HEK293 (cell line): Measurements from ENCODE around the gene HES7.

ENCODE experiments used
- CTCF ChIA-PET: fragments of 350-600 bp; formaldehyde crosslinking; extraction: SDS; loops from one replicate; lab custom pipeline; 2021; ENCODE audit warnings: antibody characterized with exemption; lab: Yijun Ruan, JAX
- POLR2A ChIA-PET: fragments of 300-600 bp; formaldehyde crosslinking; extraction: SDS; loops from one replicate; lab custom pipeline; 2020; ENCODE audit warnings: antibody characterized with exemption, inconsistent platforms; lab: Yijun Ruan, JAX
- H3K27ac ChIP-seq: fragments of 200-500 bp; sonication (Bioruptor generic); 2 replicates; pipeline ENCODE4 v1.5.1; 2014; ENCODE audit warnings: low read depth, low read length, control low read depth, inconsistent platforms; ENCODE audit errors: extremely low read depth
- H3K36me3 ChIP-seq, 2 experiments: fragments of 200-500 bp in 1 of 2; sonication (Bioruptor generic) in 1 of 2; 1 replicate in 1 of 2; 2 replicates in 1 of 2; pipeline ENCODE4 v1.5.1; 2014 to 2017; ENCODE audit warnings: inconsistent platforms in 2 of 2, low read length in 2 of 2; ENCODE audit not compliant: control insufficient read depth in 2 of 2, insufficient read depth in 1 of 2
- H3K4me1 ChIP-seq: fragments of 200-500 bp; sonication (Bioruptor generic); 2 replicates; pipeline ENCODE4 v1.5.1; 2014; ENCODE audit warnings: mild to moderate bottlenecking, low read length, inconsistent platforms; ENCODE audit not compliant: control insufficient read depth, insufficient read depth
- H3K4me3 ChIP-seq: 2 replicates; pipeline ENCODE4 v1.5.1; 2011; ENCODE audit warnings: low read depth, mild to moderate bottlenecking, control low read depth, low read length, moderate library complexity
- H3K9me3 ChIP-seq: fragments of 200-500 bp; sonication (Bioruptor generic); 2 replicates; pipeline ENCODE4 v1.5.1; 2014; ENCODE audit warnings: low read depth, low read length, inconsistent platforms; ENCODE audit not compliant: control insufficient read depth, insufficient read depth
- GLIS1 ChIP-seq: fragments of 450-650 bp; formaldehyde crosslinking; IDR thresholded peaks from 2 replicates; pipeline ENCODE4 v1.5.1; 2016; ENCODE audit warnings: missing biosample characterization, missing genetic modification characterization
- IKZF3 ChIP-seq: fragments of 450-650 bp; IDR thresholded peaks from 2 replicates; pipeline ENCODE4 v1.5.0; 2018; ENCODE audit warnings: missing biosample characterization, mild to moderate bottlenecking, missing genetic modification characterization, moderate library complexity
- INSM2 ChIP-seq: fragments of 450-650 bp; formaldehyde crosslinking; IDR thresholded peaks from 2 replicates; pipeline ENCODE4 v1.5.1; 2016; ENCODE audit warnings: missing biosample characterization, missing genetic modification characterization
- KLF10 ChIP-seq: fragments of 450-650 bp; IDR thresholded peaks from 2 replicates; pipeline ENCODE4 v1.5.1; 2018; ENCODE audit warnings: missing biosample characterization, mild to moderate bottlenecking, missing genetic modification characterization
- PRDM1 ChIP-seq: fragments of 450-650 bp; formaldehyde crosslinking; IDR thresholded peaks from 2 replicates; pipeline ENCODE4; 2016; ENCODE audit warnings: missing biosample characterization, missing genetic modification characterization
- RBAK ChIP-seq: fragments of 450-650 bp; formaldehyde crosslinking; IDR thresholded peaks from 2 replicates; pipeline ENCODE4 v1.5.1; 2016; ENCODE audit warnings: missing biosample characterization, missing genetic modification characterization
- SP3 ChIP-seq: fragments of 450-650 bp; formaldehyde crosslinking; IDR thresholded peaks from 2 replicates; pipeline ENCODE4 v1.5.1; 2016; ENCODE audit warnings: missing biosample characterization, missing genetic modification characterization
- ZBTB1 ChIP-seq: fragments of 450-650 bp; formaldehyde crosslinking; IDR thresholded peaks from 2 replicates; pipeline ENCODE4 v1.5.1; 2016; ENCODE audit warnings: missing biosample characterization, missing genetic modification characterization
- ZBTB11 ChIP-seq: fragments of 450-650 bp; formaldehyde crosslinking; conservative IDR thresholded peaks from 2 replicates; pipeline ENCODE4 v1.5.1; 2016; ENCODE audit warnings: low read depth, missing biosample characterization, missing genetic modification characterization
- ZBTB49 ChIP-seq: fragments of 450-650 bp; formaldehyde crosslinking; IDR thresholded peaks from 2 replicates; pipeline ENCODE4 v1.5.1; 2016; ENCODE audit warnings: missing biosample characterization, missing genetic modification characterization, low read depth
- ZBTB6 ChIP-seq: fragments of 450-650 bp; formaldehyde crosslinking; IDR thresholded peaks from 2 replicates; pipeline ENCODE4 v1.5.1; 2017; ENCODE audit warnings: missing biosample characterization, missing genetic modification characterization
- ZFP37 ChIP-seq: fragments of 450-650 bp; formaldehyde crosslinking; IDR thresholded peaks from 2 replicates; pipeline ENCODE4 v1.5.1; 2016; ENCODE audit warnings: missing biosample characterization, missing genetic modification characterization
- ZNF10 ChIP-seq: fragments of 450-650 bp; formaldehyde crosslinking; IDR thresholded peaks from 2 replicates; pipeline ENCODE4 v1.5.1; 2017; ENCODE audit warnings: missing biosample characterization, missing genetic modification characterization
- ZNF112 ChIP-seq: fragments of 450-650 bp; formaldehyde crosslinking; IDR thresholded peaks from 2 replicates; pipeline ENCODE4 v1.5.0; 2017; ENCODE audit warnings: missing biosample characterization, missing genetic modification characterization
- ZNF214 ChIP-seq: fragments of 450-650 bp; formaldehyde crosslinking; IDR thresholded peaks from 2 replicates; pipeline ENCODE4 v1.5.1; 2017; ENCODE audit warnings: missing biosample characterization, mild to moderate bottlenecking, missing genetic modification characterization, borderline replicate concordance
- ZNF324 ChIP-seq: fragments of 450-650 bp; formaldehyde crosslinking; IDR thresholded peaks from 2 replicates; pipeline ENCODE4 v1.5.1; 2016; ENCODE audit warnings: missing biosample characterization, missing genetic modification characterization
- ZNF335 ChIP-seq: fragments of 450-650 bp; formaldehyde crosslinking; conservative IDR thresholded peaks from 2 replicates; pipeline ENCODE4 v1.5.1; 2016; ENCODE audit warnings: missing biosample characterization, missing genetic modification characterization
- ZNF423 ChIP-seq: fragments of 450-650 bp; formaldehyde crosslinking; IDR thresholded peaks from 2 replicates; pipeline ENCODE4 v1.5.1; 2016; ENCODE audit warnings: missing biosample characterization, missing genetic modification characterization
- ZNF426 ChIP-seq: fragments of 450-650 bp; formaldehyde crosslinking; IDR thresholded peaks from 2 replicates; pipeline ENCODE4 v1.5.1; 2017; ENCODE audit warnings: missing biosample characterization, missing genetic modification characterization, mild to moderate bottlenecking, inconsistent platforms, moderate library complexity
- ZNF561 ChIP-seq: fragments of 450-650 bp; IDR thresholded peaks from 2 replicates; pipeline ENCODE4 v1.5.1; 2018; ENCODE audit warnings: missing biosample characterization, missing genetic modification characterization, borderline replicate concordance
- ZNF571 ChIP-seq: fragments of 450-650 bp; formaldehyde crosslinking; IDR thresholded peaks from 2 replicates; pipeline ENCODE4 v1.5.0; 2017; ENCODE audit warnings: missing biosample characterization, missing genetic modification characterization
- ZNF600 ChIP-seq: fragments of 450-650 bp; formaldehyde crosslinking; IDR thresholded peaks from 2 replicates; pipeline ENCODE4 v1.5.1; 2016; ENCODE audit warnings: missing biosample characterization, missing genetic modification characterization
- ZNF610 ChIP-seq: fragments of 450-650 bp; formaldehyde crosslinking; IDR thresholded peaks from 2 replicates; pipeline ENCODE4 v1.5.1; 2016; ENCODE audit warnings: missing biosample characterization, missing genetic modification characterization, borderline replicate concordance
- ZNF660 ChIP-seq: fragments of 450-650 bp; IDR thresholded peaks from 2 replicates; pipeline ENCODE4 v1.5.1; 2018; ENCODE audit warnings: missing biosample characterization, mild to moderate bottlenecking, missing genetic modification characterization
- ZNF707 ChIP-seq: fragments of 450-650 bp; formaldehyde crosslinking; IDR thresholded peaks from 2 replicates; pipeline ENCODE4 v1.5.1; 2016; ENCODE audit warnings: missing biosample characterization, missing genetic modification characterization
- ZSCAN23 ChIP-seq: fragments of 450-650 bp; formaldehyde crosslinking; IDR thresholded peaks from 2 replicates; pipeline ENCODE4 v1.5.1; 2016; ENCODE audit warnings: missing biosample characterization, missing genetic modification characterization

Gene HES7

GRCh38 chr17:8122422-8122923, 1.4 kb downstream of the HES7 start (continued):
- TF ChIP-seq ZNF660 (tag by site-specific recombination) (0 out of 2 replicates have a peak, but pooled peaks have one; percentile 16), ZNF10 (peak; percentile 94), ZNF600 (tag by site-specific recombination) (peak; percentile 55), IKZF3 (tag by site-specific recombination) (peak; percentile 39; the same call in 1 of the 2 replicates), ZNF707 (tag by site-specific recombination) (no peak), ZBTB49 (tag by site-specific recombination) (no peak), ZBTB1 (tag by site-specific recombination) (peak; percentile 67; the same call in 1 of the 2 replicates), ZSCAN23 (no peak), ZNF335 (peak; percentile 21; the same call in 1 of the 2 replicates), ZNF423 (tag by site-specific recombination) (no peak), ZNF561 (peak; percentile 23; the same call in 1 of the 2 replicates), PRDM1 (tag by site-specific recombination) (peak; percentile 97), KLF10 (no peak), SP3 (tag by site-specific recombination) (peak; percentile 71), ZBTB6 (peak; percentile 53; the same call in 1 of the 2 replicates)

- Histone ChIP-seq H3K27ac (peak overlapping the region; percentile 32; the same call in 1 of the 2 replicates), H3K36me3 (no peaks in the 10 kb centered on the region), H3K4me1 (peaks cover 11% of the 10 kb centered on the region), H3K9me3 (no peaks in the 10 kb centered on the region), H3K4me3 (peak overlapping the region; percentile 70)
- POLR2A ChIA-PET = interaction anchor here (0.6 to 3.5 kb wide), 8 partner anchors 18 to 277 kb away, joined by 4 to 27 read pairs (median 5); partner anchors contain the start of genes AURKB and CTC1
- CTCF ChIA-PET = interaction anchor here (0.6 to 4.1 kb wide), 19 partner anchors 9 to 1114 kb away, joined by 3 to 33 read pairs (median 4); no protein-coding TSS in a partner anchor
- TF ChIP-seq ZNF571 (tag by site-specific recombination) (no peak), ZNF214 (no peak), ZBTB49 (tag by site-specific recombination) (no peak), ZFP37 (no peak), INSM2 (tag by site-specific recombination) (no peak), GLIS1 (tag by site-specific recombination) (peak; percentile 46), RBAK (tag by site-specific recombination) (no peak), ZNF112 (tag by site-specific recombination) (no peak), ZNF324 (tag by site-specific recombination) (no peak), ZNF426 (tag by site-specific recombination) (no peak), ZBTB11 (tag by site-specific recombination) (peak; percentile 81), ZNF610 (tag by site-specific recombination) (no peak)
Measured at GRCh38 chr17:8121681-8122421, 2.1 kb downstream of the HES7 start.
